Measurements from ENCODE around the gene VN1R5.

GRCh38 chr1:247277191-247277590, 21.3 kb downstream of the VN1R5 start:
- TF ChIP-seq POLR2A (IDR thresholded peaks at IDR 0.05) (no peak), CTCF (IDR thresholded peaks at IDR 0.05) (no peak)
